ENCODE measurements around the gene TEPSIN.

Gene TEPSIN

DNA sequence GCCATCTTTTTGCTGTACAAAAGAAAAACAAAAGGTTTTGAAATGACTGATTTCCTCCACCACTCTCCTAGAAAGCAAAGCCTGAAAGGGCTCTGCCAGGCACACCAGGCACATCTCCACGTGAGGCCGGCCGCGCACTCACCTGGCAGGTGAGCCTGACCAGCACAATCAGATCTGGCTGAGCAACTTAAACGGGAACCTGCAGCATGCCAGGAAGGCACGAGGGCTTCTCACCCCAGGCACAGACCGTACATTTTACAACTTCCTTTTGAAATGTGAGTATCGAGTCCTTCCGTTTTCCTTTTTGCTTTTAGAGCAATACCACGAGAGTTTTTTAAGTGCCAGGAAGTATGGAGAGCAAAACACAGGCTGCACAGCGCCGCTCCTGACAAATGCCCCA, 33.8 kb upstream of the TEPSIN start:
- H3K4me3 ChIP-seq (ENCODE audit: low read depth, low read length): no peak overlapping the region
- DNase-seq (ENCODE audit: low read depth): no peak

DNA sequence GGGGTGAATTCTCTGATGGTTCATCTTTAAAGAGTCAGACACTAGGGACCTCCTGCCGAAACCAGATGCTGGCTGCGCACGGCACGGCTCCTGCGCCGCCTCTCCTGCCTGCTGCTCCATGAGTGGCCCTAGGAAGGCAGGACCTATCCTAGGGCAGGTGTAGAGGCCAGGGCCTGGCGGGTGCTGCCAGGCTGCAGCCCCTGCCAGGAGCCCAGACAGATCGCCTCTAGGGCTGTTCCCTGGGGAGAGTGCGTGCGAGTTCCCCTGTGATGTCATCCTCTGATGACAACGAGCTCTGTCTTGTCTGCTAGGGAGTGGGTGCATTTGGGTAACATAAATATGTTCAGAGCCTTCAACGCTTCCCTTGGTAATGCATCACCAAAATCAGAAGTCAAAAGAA, 32.4 kb upstream of the TEPSIN start:
- no peak overlapping the region for H3K4me3 ChIP-seq (ENCODE audit: low read depth, low read length)
- DNase-seq (ENCODE audit: low read depth): no peak

DNA sequence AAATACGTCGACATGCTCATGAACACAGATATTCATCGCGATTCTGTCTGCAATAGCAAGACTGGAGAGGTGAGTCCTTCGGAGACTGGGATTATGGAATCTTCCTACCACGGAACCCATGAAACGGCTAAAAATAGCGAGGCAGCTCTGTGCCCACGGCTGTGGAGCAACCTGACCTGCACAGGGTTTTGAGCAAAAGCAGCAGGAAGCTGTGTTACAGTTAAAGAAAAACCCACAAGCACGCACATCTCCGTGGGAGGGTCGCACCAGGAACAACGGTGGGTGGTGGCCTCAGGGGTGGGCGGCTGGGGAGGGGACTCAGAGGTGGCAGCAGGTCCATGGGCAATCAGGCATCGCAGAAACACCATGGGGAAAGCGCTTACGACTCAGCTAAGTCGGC, 31.4 kb upstream of the TEPSIN start:
- no peak overlapping the region for H3K4me3 ChIP-seq (ENCODE audit: low read depth, low read length)
- DNase-seq (ENCODE audit: low read depth): no peak

DNA sequence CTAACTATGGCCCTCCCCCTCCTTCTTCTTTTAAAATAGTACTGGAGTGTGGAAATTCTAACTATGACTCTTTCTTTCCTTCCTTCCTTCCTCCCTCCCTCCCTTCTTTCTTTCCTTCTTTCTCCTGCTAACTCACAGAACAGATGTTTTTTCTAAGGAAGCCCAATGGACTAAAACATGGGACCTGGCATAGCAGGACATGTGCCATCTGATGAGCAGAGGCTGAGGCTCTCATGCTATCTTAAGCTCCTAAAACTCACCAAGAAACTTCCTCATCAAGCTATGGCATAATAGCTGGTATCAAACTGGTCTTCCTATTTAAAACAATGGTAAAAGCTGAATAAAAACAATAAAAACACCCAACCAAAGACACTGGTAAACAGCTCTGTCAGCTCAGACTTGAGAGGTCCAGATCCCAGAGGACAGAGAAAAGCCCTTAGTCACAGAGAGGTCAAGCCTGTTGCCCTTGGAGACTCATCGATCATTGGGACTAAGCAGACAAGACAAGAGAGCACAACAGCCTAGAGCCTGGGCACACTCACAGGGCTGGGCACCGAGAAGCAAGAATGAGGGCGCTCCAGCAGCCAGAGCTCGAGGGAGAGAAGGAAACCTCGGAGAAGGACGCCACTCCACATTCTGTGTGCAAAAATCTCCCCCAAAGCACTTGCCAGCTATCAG, 28.7 kb upstream of the TEPSIN start:
- H3K4me3 ChIP-seq (ENCODE audit: low read depth, low read length): no peak overlapping the region
- no peak for DNase-seq (ENCODE audit: low read depth)

DNA sequence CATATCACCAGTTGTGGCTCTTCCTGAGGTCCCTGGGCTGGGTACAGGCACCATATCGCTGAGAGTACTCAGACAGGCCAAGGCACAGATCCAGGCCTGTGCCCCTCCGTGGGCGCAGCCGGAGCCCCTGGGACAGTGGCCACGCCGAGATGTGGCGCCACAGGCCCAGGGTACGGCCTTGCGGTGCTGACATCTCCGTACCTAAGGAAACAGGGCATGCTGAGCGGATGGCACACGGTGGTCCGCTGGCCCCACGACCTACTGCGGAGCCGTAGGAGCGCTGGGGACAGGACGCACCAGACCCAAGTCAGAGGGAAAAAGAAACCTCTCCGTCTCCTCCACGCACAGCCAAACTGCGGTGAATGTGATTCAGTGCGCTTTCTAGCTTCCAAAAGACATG, 26.7 kb upstream of the TEPSIN start:
- no peak overlapping the region for H3K4me3 ChIP-seq (ENCODE audit: low read depth, low read length)
- DNase-seq (ENCODE audit: low read depth): no peak

DNA sequence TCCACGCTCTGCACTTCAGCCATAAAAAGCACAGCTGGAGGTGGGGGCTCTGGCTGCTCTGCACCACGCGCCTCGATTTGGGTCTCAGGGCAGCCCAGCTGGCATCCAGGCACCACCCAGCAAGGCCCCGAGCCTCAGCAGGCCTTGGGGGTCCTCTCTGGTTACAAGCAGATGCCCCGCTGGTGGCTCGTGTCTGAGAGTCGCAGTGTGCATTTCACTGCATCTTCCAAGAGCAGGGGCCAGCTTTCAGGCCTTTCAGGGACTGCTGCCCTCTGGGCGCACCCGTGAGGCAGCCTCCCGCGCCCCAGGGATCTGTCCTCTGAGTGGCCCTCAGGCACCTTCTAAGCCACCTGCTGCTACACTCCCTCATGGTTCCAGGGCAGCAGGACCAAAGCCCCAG, 25.8 kb upstream of the TEPSIN start:
- DNase-seq (ENCODE audit: low read depth): no peak
- H3K4me3 ChIP-seq (ENCODE audit: low read depth, low read length): no peak overlapping the region

DNA sequence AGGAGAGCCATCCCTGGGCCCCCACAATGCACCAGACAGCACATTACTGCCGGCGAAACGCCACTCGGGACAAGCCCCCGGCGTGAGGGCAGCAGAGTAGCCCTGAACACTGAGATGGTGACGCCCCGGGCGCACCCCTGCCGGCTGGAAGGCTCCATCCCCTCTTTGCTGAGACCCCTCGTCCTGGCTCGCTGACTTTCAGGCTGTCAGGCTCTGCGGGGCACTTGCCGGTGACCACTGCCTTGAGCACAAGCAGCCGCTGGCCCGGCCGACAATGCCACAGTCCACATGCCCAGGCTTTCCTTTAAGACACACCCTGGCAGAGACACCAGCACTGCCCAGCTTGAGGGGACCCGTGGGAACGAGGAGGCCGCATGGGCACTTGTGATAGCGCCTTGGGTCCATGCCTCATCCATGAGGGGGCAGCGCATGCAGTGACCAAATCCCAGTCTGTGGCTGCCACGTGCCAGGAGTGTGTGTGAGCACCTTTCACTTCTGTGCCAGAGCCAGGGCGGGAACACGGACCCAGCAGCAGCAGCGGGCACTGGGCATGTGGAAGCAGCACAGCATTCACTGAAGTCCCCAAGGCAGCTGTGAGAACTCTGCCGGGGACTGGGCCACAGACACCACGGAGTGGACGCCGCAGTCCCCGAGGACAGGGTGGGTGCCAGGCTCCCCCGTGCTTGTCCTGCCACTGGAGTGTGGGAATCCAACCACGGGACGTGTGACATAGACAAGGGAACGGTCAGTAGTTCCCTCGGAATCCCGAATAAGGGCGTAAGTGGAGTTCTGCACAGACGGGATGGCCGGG, 24.7 kb upstream of the TEPSIN start:
- no peak for DNase-seq (ENCODE audit: low read depth)
- H3K4me3 ChIP-seq (ENCODE audit: low read depth, low read length): no peak overlapping the region

DNA sequence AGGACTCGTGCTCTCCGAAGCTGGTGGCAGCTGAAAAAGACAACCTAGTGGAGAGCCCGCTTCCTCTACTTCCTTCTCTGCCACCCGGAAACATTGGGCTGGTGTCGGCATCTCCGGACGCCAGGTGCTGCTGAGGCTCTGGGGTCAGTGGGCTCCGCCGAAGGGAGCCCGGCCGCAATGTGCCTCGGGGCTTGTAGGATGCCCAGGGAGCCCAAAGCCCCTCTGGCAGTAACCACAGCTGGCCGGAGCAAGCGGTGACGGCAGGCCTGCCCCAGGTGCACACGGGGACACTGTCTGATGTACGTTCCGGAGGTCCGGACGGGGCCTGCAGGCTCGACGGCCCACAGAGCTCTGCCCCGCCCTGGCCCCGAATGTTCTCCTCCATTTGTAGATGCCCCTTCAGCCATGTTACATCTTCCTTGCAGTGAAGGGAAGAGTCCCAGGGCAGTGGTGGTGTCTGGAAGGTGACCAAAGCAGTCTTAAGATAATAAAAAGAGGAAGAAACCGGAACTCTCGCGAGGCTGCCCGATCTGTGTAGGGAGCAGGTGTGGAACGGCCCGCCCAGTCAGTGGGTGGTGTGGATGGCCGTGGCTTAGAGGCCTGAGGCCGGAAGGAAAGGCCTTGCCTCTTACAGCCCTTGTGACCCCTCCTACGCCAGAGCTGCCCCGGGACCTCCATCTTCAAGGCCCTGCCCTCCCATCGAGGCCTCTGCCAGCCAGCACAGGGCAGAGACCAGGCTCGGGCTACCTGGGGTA, 22.9 kb upstream of the TEPSIN start:
- no peak overlapping the region for H3K4me3 ChIP-seq (ENCODE audit: low read depth, low read length)
- no peak for DNase-seq (ENCODE audit: low read depth)

DNA sequence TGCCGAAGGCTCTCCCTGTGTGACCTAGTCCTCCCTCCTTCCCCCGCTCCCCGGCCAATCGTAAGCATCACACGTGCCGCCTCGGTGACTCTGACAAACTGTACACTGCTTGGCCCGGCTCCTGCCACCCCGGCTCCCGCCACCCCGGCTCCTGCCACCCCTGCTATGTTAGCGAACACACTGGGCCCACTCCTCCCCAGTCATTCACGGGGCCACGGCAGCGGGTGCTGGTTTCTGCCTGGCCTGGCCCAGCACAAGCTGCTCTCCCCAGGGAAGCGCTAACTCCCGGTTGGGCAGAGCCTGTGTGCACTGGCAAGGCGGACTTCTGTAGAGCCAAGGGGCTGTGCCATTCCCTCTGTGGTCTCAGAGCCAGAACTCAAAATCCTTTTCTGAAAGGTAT, 22.2 kb upstream of the TEPSIN start:
- no peak overlapping the region for H3K4me3 ChIP-seq (ENCODE audit: low read depth, low read length)

DNA sequence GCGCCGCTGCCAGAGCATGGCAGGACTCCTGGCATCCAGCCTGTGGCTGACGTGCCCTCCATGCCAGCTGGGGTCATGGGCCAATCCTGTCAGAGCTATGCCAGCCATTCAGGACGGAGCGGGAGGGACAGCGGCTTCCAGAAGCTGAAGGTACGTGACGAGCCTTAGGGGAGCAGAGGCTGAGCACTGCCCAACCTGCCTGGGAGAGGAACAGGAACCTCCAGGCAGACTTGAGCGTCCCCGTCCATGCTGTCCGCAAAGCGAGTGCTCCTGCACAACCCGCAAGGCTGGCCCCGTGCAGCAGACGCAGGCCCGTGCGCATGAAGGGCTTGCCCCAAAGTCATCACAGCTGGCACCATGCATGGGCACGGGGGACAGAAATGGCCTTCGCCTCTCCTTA, 21.8 kb upstream of the TEPSIN start:
- DNase-seq (ENCODE audit: low read depth): no peak
- H3K4me3 ChIP-seq (ENCODE audit: low read depth, low read length): no peak overlapping the region

More for the DNA sequence above, 22.2 kb upstream of the TEPSIN start:
- DNase-seq (ENCODE audit: low read depth): no peak

DNA sequence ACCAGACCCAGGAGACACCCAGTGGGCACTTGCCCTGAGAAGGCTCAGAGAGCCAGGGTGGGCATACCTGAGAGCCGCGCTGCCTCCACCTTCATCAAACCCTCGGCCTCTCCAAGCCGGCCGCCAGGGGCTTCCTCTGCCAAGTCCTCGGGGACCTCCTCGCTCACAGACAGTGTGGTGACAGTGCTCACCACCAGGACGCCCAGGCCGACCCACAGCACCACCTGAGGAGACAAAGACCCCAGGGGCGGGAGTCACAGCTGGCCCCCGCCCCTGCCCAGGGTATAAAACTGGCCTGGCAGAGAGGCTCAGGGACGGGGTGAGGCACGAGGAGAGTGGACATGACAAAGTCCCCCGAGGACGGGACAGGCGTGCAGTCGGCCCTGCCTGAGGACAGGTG, 21.3 kb upstream of the TEPSIN start:
- no peak overlapping the region for H3K4me3 ChIP-seq (ENCODE audit: low read depth, low read length)
- DNase-seq (ENCODE audit: low read depth): no peak

DNA sequence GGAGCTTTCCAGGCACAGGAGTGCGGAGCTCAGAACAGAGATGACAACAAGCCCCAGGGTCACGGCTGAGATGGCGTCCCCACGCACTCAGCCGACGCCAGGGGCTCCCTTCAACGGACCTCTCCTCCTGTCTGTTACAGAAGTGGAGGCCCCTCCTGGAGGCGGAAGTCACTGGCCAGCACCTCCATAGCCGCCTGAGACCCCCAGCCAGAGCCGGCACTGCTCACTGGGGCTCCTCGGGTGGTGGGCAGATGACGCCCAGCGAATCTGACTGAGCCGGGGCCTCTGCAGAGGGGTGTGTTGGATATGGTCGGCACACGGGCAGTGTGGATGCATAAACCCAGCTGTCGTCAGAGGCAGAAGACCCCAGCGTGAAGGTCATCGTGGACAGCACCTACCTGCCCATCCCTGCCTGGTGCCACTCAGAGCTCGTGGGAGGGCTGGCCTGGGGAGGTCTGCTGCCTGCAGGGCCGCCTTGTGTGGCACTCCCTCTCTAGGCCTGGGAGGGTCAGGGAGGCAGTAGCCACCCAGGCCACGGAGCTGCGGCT, 20.3 kb upstream of the TEPSIN start:
- no peak for DNase-seq (ENCODE audit: low read depth)
- no peak overlapping the region for H3K4me3 ChIP-seq (ENCODE audit: low read depth, low read length)

DNA sequence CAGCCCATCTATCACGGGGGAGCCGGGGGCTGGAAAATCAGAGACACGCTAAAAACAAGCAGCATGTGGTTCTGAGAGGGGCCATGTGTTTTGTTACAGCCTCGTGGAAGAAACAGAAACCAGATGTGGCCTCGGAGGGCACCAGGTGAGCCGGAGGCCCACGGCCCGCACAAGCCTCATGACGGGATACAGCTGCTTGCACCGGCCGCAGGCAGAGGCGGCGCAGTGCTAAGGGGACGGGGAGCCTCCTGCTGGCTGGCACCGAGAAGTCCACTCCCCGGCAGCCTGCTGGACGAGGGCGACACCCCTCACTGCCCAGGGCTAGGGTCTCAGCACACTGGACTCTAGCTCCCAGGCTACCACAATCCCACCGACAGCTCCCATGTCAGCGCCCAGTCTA, 19.4 kb upstream of the TEPSIN start:
- H3K4me3 ChIP-seq (ENCODE audit: low read depth, low read length): no peak overlapping the region
- no peak for DNase-seq (ENCODE audit: low read depth)

DNA sequence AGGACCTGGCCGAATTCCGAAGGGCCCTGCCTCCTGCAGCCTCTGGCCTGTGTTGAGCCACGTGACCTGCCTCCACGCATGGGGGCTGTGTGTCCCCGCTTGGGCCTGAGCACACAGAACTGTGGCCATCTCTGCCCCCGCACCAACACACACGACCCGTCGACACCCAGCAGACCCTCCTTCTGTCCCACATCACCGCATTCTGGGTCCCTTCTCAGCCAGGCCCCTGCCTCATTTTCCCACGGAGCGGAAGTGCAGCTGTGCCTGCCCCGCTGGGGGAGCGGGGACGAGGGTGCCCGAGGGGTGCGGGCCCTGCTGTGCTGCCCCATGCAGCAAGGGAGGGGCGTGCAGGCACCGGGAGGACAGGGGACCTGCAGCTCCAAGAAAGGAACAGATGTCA, 18.7 kb upstream of the TEPSIN start:
- H3K4me3 ChIP-seq (ENCODE audit: low read depth, low read length): no peak overlapping the region
- DNase-seq (ENCODE audit: low read depth): no peak

DNA sequence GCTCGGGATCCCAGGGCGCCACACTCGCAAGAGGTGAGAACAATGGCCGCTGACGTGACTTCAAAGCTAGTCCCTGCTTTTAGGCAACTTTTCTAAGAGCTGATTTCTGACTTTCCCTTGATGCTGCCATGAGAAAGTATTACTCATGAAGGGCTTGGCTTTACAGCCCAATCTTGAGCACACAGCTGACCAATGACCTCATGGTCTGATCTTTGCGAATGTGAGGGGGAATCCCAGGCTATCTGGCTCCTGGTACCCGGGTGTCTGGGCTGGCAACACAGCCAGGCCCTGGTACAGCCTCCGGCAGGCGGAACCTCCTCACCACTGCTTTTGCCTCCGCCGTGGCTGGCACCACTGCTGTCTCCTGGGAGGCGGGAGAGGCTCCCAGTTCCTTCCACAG, 17.8 kb upstream of the TEPSIN start:
- H3K4me3 ChIP-seq (ENCODE audit: low read depth, low read length): no peak overlapping the region

DNA sequence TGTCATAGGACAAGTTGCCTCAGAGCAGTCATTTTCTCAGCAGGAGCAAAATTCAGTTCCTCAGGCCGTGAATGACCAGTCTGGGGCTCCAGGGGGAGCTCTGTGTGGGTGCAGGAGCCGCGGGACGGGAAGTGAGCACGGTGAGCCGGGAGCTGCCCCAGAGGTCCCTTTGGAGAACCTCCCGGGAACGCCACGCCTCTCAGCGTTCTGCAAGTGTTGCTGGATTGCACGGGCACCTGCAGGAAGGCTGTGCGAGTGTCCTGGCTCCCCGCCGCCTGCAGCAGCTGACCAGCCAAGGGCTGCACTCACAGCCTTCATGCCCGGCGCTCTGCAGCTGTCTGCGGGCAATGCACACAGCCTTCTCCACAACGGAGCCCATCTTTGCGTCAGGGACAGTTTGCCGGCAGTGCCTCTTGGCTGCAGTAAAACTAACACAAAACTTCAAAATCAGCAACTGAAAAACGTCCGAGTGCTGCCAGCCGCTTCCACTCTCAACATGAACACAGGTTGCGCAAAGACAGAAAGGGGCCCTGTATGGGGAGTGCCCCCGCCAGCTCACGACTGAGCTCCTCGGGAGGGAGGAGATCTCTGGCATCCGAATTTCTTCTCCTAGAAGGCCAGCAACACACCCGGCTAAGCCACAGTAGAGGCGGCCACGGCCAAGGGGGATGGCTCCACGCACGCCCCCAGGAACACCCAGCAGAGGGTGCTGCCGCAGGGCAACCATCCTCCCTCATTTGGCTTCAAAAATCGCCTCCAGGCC, 16.3 kb upstream of the TEPSIN start:
- H3K4me3 ChIP-seq (ENCODE audit: low read depth, low read length): no peak overlapping the region

More for the DNA sequence above, 17.8 kb upstream of the TEPSIN start:
- no peak for DNase-seq (ENCODE audit: low read depth)

DNA sequence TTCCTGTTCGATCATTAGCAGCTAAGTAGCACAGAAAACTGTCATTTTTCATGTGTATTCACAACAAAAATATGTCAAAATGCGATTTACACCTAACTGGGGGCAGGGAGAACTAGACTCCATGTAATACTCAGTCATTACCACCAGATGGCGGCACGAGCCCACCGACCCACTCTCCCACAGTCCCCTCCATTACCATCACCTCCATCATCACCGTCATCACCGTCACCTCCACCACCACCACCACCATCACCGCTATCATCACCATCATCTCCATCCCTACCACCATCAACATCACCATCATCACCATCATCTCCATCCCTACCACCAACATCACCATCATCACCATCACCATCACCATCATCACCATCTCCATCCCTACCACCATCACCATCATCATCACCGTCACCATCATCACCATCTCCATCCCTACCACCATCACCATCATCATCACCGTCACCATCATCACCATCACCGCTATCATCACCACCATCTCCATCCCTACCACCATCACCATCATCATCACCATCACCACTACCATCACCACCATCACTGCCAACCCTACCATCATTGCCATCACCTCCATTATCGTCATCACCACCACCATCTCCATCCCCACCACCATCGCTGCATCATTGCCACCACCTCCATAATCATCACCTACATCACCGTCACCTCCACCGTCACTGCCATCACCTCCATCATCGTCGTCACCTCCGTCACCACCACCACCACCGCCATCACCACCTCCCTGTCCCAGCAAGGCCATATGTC, 14.7 kb upstream of the TEPSIN start:
- H3K4me3 ChIP-seq (ENCODE audit: low read depth, low read length): no peak overlapping the region
- no peak for DNase-seq (ENCODE audit: low read depth)

More for the DNA sequence above, 16.3 kb upstream of the TEPSIN start:
- peak; percentile 47 for DNase-seq (ENCODE audit: low read depth)

DNA sequence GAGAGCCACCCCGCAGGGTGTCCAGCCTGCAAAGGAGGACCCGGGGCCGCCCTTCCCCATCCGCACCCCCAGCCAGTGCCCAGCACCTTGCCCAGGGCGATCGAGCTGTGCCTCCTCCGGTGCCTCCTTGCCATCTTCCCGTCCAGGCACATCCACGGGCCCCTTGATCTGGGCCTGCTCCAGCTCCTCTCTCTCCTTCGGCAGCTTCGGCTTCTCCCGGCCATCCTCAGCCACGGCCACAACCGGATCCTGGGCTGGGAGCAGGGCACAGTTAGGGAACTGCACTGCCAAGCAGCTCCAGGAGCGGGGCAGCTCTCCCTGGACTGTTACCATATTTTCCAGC, 14.1 kb upstream of the TEPSIN start:
- no peak overlapping the region for H3K4me3 ChIP-seq (ENCODE audit: low read depth, low read length)
- DNase-seq (ENCODE audit: low read depth): no peak

Measured in skeletal muscle cell (primary cell).